Gastrocnemius medialis (tissue), 4 donors: Measurements from ENCODE around the gene MCF2.

Source experiments
- CTCF ChIP-seq, 5 experiments: fragments of 450-650 bp in 3 of 5; fragments of 200-600 bp in 2 of 5; sonication (generic) in 2 of 5; IDR thresholded peaks in 4 of 5; conservative IDR thresholded peaks in 1 of 5; 1 replicate in 4 of 5; 2 replicates in 1 of 5; pipeline ENCODE4 v1.5.1; 2016 to 2019; ENCODE audit warnings: antibody characterized with exemption in 5 of 5, mild to moderate bottlenecking in 3 of 5, moderate library complexity in 3 of 5
- POLR2A ChIP-seq, 2 donors: fragments of 450-650 bp; IDR thresholded peaks; one replicate each; pipeline ENCODE4 v1.6.1; 2017; ENCODE audit warnings: antibody characterized with exemption in 2 of 2, mild to moderate bottlenecking in 2 of 2, moderate library complexity in 2 of 2

- no peak for TF ChIP-seq CTCF (IDR thresholded peaks at IDR 0.05 in 4 of 5, conservative IDR thresholded peaks at IDR 0.05 in 1 of 5)
- TF ChIP-seq POLR2A (IDR thresholded peaks at IDR 0.05) = no peak
These were observed 15.1 kb downstream of the MCF2 start for GRCh38 chrX:139692908-139693307.
